ENCODE results near the gene OVCH2.

GRCh38 chr11:7646866-7647265 lies 59.4 kb downstream of the OVCH2 start:
- no peak for TF ChIP-seq CTCF (IDR thresholded peaks at IDR 0.05)
- no peak for TF ChIP-seq POLR2A (IDR thresholded peaks at IDR 0.05)
- no peak for TF ChIP-seq POLR2AphosphoS5 (IDR thresholded peaks at IDR 0.05)
